IMR-90 (cell line): ENCODE measurements around the gene ALKAL2. TPM values are rescaled to one million over a fixed set of nuclear protein-coding genes. Genes with fewer than 3 reads are reported as not detected.

Experiments used
- ATAC-seq: fragments of 200-7000 bp; cut with Tn5 transposase; 2 replicates; pipeline ENCODE4 v1.9.1; 2020; ENCODE audit warnings: low read depth, mild to moderate bottlenecking, moderate library complexity
- BruUV-seq: library from RNA; stranded (reverse); fragments of 400-500 nt; replicated peaks from 2 replicates; lab custom pipeline; 2021; lab: Mats Ljungman, UMichigan
- CTCF ChIA-PET: fragments of 300-600 bp; formaldehyde crosslinking; extraction: SDS; loops from one replicate; lab custom pipeline; 2021; ENCODE audit warnings: antibody characterized with exemption; lab: Yijun Ruan, JAX
- POLR2A ChIA-PET: fragments of 300-600 bp; sonication (Branson Sonifier 250); formaldehyde crosslinking; loops from one replicate; lab custom pipeline; 2022; ENCODE audit warnings: antibody characterized with exemption; ENCODE audit not compliant: unreplicated experiment; lab: Charles Lee
- DNase-seq: peaks from one replicate; pipeline ENCODE4 v3.0.0; 2013
- H2AFZ ChIP-seq: replicated peaks from 2 replicates; pipeline ENCODE3; 2013; ENCODE audit warnings: low read length, mild to moderate bottlenecking; ENCODE audit not compliant: poor library complexity
- H2AK5ac ChIP-seq: 2 replicates; pipeline ENCODE4 v1.6.1; 2013; ENCODE audit warnings: low read depth, low read length, inconsistent platforms
- H2AK9ac ChIP-seq: replicated peaks from 2 replicates; pipeline ENCODE3; 2013; ENCODE audit warnings: mild to moderate bottlenecking, low read depth, low read length, moderate library complexity; ENCODE audit not compliant: poor library complexity
- H2BK120ac ChIP-seq: 2 replicates; pipeline ENCODE4 v1.6.1; 2013; ENCODE audit warnings: low read depth, low read length, inconsistent platforms
- H2BK15ac ChIP-seq: 3 replicates; pipeline ENCODE4 v1.6.1; 2013; ENCODE audit warnings: low read depth, low read length, inconsistent platforms
- H2BK20ac ChIP-seq: 2 replicates; pipeline ENCODE4 v1.6.1; 2013; ENCODE audit warnings: low read depth, mild to moderate bottlenecking, inconsistent platforms, low read length, moderate library complexity
- H2BK5ac ChIP-seq: 2 replicates; pipeline ENCODE4 v1.6.1; 2013; ENCODE audit warnings: mild to moderate bottlenecking, low read depth, low read length, inconsistent platforms; ENCODE audit not compliant: poor library complexity, severe bottlenecking
- H3K14ac ChIP-seq: replicated peaks from 2 replicates; pipeline ENCODE4 v1.6.1; 2013; ENCODE audit warnings: low read depth, low read length, inconsistent platforms
- H3K18ac ChIP-seq: 2 replicates; pipeline ENCODE4 v1.6.1; 2013; ENCODE audit warnings: low read depth, low read length, control low read depth
- H3K23ac ChIP-seq: 2 replicates; pipeline ENCODE4 v1.6.1; 2013; ENCODE audit warnings: low read depth, low read length, inconsistent platforms
- H3K27ac ChIP-seq: 2 replicates; pipeline ENCODE4 v1.5.1; 2013; ENCODE audit warnings: mild to moderate bottlenecking, control low read depth, low read length; ENCODE audit not compliant: insufficient read depth
- H3K27me3 ChIP-seq: 2 replicates; pipeline ENCODE4 v1.6.1; 2013; ENCODE audit warnings: low read length; ENCODE audit not compliant: control insufficient read depth, insufficient read depth
- H3K36me3 ChIP-seq: 2 replicates; pipeline ENCODE4 v1.6.1; 2013; ENCODE audit warnings: low read length, mixed read lengths; ENCODE audit not compliant: control insufficient read depth, insufficient read depth
- H3K4ac ChIP-seq: 2 replicates; pipeline ENCODE4 v1.6.1; 2013; ENCODE audit warnings: low read depth, low read length, inconsistent platforms
- H3K4me1 ChIP-seq: 2 replicates; pipeline ENCODE4 v1.6.1; 2013; ENCODE audit warnings: low read length, mixed read lengths; ENCODE audit not compliant: control insufficient read depth, insufficient read depth
- H3K4me2 ChIP-seq: 2 replicates; pipeline ENCODE4 v1.6.1; 2013; ENCODE audit warnings: low read depth, mild to moderate bottlenecking, control low read depth, low read length, moderate library complexity
- H3K4me3 ChIP-seq: 2 replicates; pipeline ENCODE4 v1.5.1; 2013; ENCODE audit warnings: low read depth, mild to moderate bottlenecking, control low read depth, low read length, moderate library complexity; ENCODE audit not compliant: insufficient read depth
- H3K56ac ChIP-seq: 2 replicates; pipeline ENCODE4 v1.6.1; 2013; ENCODE audit warnings: low read length, inconsistent platforms; ENCODE audit not compliant: insufficient read depth; ENCODE audit errors: extremely low read depth
- H3K79me1 ChIP-seq, 2 experiments: 2 replicates each; pipeline ENCODE4 v1.6.1; 2013; ENCODE audit warnings: low read length in 2 of 2, inconsistent platforms in 1 of 2, low read depth in 1 of 2
- H3K9ac ChIP-seq: 2 replicates; pipeline ENCODE4 v1.6.1; 2013; ENCODE audit warnings: low read depth, low read length, control low read depth
- H3K9me1 ChIP-seq: 2 replicates; pipeline ENCODE4 v1.6.1; 2013; ENCODE audit warnings: low read length, inconsistent platforms; ENCODE audit not compliant: insufficient read depth
- H3K9me3 ChIP-seq: 2 replicates; pipeline ENCODE4 v1.6.1; 2013; ENCODE audit warnings: low read length; ENCODE audit not compliant: control insufficient read depth, insufficient read depth
- H4K20me1 ChIP-seq: 2 replicates; pipeline ENCODE4 v1.6.1; 2013; ENCODE audit warnings: low read length, inconsistent platforms; ENCODE audit not compliant: insufficient read depth
- H4K5ac ChIP-seq: 2 replicates; pipeline ENCODE4 v1.6.1; 2013; ENCODE audit warnings: mild to moderate bottlenecking, low read depth, low read length, control low read depth
- H4K8ac ChIP-seq, 2 experiments: 2 replicates each; pipeline ENCODE4 v1.6.1; 2013; ENCODE audit warnings: low read depth in 2 of 2, low read length in 2 of 2, control low read depth in 1 of 2, inconsistent platforms in 1 of 2
- H4K91ac ChIP-seq: 2 replicates; pipeline ENCODE4 v1.6.1; 2013; ENCODE audit warnings: low read depth, low read length, inconsistent platforms; ENCODE audit not compliant: insufficient read depth
- BHLHE40 ChIP-seq: fragments of 150-350 bp; IDR thresholded peaks from 2 replicates; pipeline ENCODE4 v1.6.1; 2016; ENCODE audit warnings: mild to moderate bottlenecking, low read depth, low read length
- MAFK ChIP-seq: IDR thresholded peaks from 2 replicates; pipeline ENCODE4 v1.6.1; 2012; ENCODE audit warnings: low read depth, low read length, improper control_type of control experiment
- NFE2L2 ChIP-seq: fragments of 150-350 bp; IDR thresholded peaks from 2 replicates; pipeline ENCODE4 v1.6.1; 2016; ENCODE audit warnings: low read depth, mild to moderate bottlenecking, low read length
- WGBS, 2 experiments: methylation state at CpG; one replicate each; pipeline versions ENCODE4 v1.1.5 to v1.1.7; 2013; ENCODE audit warnings: missing lambda C conversion rate in 2 of 2; ENCODE audit not compliant: insufficient read length in 1 of 2; ENCODE audit errors: extremely low coverage in 2 of 2; 5-methylcytosine and 5-hydroxymethylcytosine counted together
- dilution Hi-C: fragments of 300-500 bp; cut with HindIII; formaldehyde crosslinking; loops from one replicate; pipeline ENCODE4 v1.14.3; 2018; ENCODE audit warnings: low sequenced_read_pairs; ENCODE audit not compliant: unreplicated experiment
- in situ Hi-C: fragments of 300-500 bp; cut with MboI; formaldehyde crosslinking; loops from 3 replicates; pipeline ENCODE4 v1.14.3; 2019; ENCODE audit warnings: low sequenced_read_pairs, inconsistent platforms, mixed read lengths
- intact Hi-C: fragments of 100-400 bp; cut with micrococcal nuclease; formaldehyde crosslinking; loops from 2 replicates; pipeline ENCODE4 v1.10.0; 2022
- polyA plus RNA-seq, 3 experiments: library from polyadenylated mRNA; depleted of rRNA; stranded (reverse); fragments of >200 nt; gene quantifications; 2 replicates each; pipeline ENCODE4 v1.2.3, GENCODE V29; 2012; ENCODE audit warnings: low replicate concordance in 1 of 3
- total RNA-seq: library from RNA; depleted of rRNA; stranded (reverse); fragments of >200 nt; gene quantifications from 2 replicates; pipeline ENCODE4 v1.2.3, GENCODE V29; 2012
- TF ChIP-seq, protein P1 (sequence below): fragments of 150-350 bp; IDR thresholded peaks from 2 replicates; pipeline ENCODE4 v1.6.1; 2016; ENCODE audit warnings: low read depth, mild to moderate bottlenecking, low read length, moderate library complexity, borderline replicate concordance
- TF ChIP-seq, protein P2 (sequence below): fragments of 150-350 bp; IDR thresholded peaks from 2 replicates; pipeline ENCODE4 v1.6.1; 2017; ENCODE audit warnings: mild to moderate bottlenecking, antibody characterized with exemption, low read length, low read depth

ALKAL2 gene
- total and polyA plus RNA-seq, 2 of the 4 experiments (the other 2 are of a cell fraction) = not detected

DNA sequence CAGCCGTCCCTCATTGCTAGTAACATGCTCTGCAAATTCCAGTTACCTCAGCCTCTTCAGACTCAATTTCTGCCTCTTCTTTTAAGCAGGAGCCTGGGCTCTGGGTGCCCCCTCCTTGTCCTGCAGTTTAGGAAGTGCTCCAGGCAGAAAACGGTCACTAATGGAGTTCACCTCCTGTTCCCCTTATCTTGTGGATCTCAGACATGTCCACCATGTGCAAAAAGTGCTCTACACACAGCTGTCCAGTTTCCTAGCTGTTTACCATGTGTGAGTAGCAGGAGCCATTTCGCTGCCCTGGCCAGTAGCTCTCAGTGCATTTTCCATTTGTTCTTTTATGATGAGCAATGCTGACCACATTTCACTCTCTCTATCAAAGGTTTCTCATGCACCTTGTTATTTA is 29.0 kb downstream of the ALKAL2 start (continued):
- TF ChIP-seq, protein P1, sequence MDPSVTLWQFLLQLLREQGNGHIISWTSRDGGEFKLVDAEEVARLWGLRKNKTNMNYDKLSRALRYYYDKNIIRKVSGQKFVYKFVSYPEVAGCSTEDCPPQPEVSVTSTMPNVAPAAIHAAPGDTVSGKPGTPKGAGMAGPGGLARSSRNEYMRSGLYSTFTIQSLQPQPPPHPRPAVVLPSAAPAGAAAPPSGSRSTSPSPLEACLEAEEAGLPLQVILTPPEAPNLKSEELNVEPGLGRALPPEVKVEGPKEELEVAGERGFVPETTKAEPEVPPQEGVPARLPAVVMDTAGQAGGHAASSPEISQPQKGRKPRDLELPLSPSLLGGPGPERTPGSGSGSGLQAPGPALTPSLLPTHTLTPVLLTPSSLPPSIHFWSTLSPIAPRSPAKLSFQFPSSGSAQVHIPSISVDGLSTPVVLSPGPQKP = no peak
- TF ChIP-seq BHLHE40 (no peak), MAFK (no peak)

DNA sequence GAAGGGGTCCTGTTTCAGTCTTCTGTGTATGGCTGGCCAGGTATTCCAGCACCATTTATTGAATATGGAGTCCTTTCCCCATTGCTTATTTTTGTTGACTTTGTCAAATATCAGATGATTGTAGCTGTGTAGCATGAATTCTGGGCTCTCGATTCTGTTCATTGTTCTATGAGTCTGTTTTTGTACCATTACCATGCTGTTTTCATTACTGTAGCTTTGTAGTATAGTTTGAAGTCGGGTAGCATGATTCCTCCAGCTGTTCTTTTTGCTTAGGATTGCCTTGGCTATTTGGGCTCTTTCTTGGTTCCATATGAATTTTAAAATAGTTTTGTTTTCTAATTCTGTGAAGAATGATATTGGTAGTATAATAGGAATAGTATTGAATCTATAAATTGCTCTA is 30.0 kb downstream of the ALKAL2 start:
- H3K79me1 ChIP-seq = peaks cover 8% of the 10 kb centered on the region in 2 experiments; a peak in 3 of 4 replicates
- H3K14ac ChIP-seq = no peak overlapping the region
- no peak overlapping the region for H3K4me2 ChIP-seq
- no peaks in the 10 kb centered on the region for H4K20me1 ChIP-seq
- no peak overlapping the region for H3K27ac ChIP-seq
- TF ChIP-seq MAFK = no peak
- TF ChIP-seq, protein P2, sequence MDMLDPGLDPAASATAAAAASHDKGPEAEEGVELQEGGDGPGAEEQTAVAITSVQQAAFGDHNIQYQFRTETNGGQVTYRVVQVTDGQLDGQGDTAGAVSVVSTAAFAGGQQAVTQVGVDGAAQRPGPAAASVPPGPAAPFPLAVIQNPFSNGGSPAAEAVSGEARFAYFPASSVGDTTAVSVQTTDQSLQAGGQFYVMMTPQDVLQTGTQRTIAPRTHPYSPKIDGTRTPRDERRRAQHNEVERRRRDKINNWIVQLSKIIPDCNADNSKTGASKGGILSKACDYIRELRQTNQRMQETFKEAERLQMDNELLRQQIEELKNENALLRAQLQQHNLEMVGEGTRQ = no peak
- TF ChIP-seq NFE2L2 = no peak
- no peak overlapping the region for H2AFZ ChIP-seq
- H2AK5ac ChIP-seq = no peak overlapping the region
- no peak overlapping the region for H4K5ac ChIP-seq
- no peaks in the 10 kb centered on the region for H3K27me3 ChIP-seq
- no peak overlapping the region for H3K4ac ChIP-seq
- intact Hi-C loops (no loop called here), dilution Hi-C loops (no loop called here), in situ Hi-C loops (no loop called here)
- DNase-seq (no peak), ATAC-seq (no peak)
- no peak overlapping the region for H3K56ac ChIP-seq
- no peak overlapping the region for H3K18ac ChIP-seq
- H2BK20ac ChIP-seq = no peak overlapping the region
- H3K23ac ChIP-seq = no peak overlapping the region
- H3K9me1 ChIP-seq = no peaks in the 10 kb centered on the region; the same call in 1 of the 2 replicates
- peaks cover 5% of the 10 kb centered on the region for H3K4me1 ChIP-seq
- H3K36me3 ChIP-seq = no peaks in the 10 kb centered on the region
- no peak overlapping the region for H2BK120ac ChIP-seq
- POLR2A ChIA-PET = no interaction called here
- CTCF ChIA-PET = interaction anchor here (1.2 kb wide), 1 partner anchor 11 kb away, joined by 3 read pairs; no protein-coding TSS in a partner anchor
- no CpG with 5 or more reads among the region's 2 CpGs for WGBS, 2 experiments
- H2AK9ac ChIP-seq = no peak overlapping the region
- no peak overlapping the region for H3K9ac ChIP-seq
- no TSS peak for BruUV-seq
- H2BK5ac ChIP-seq = no peak overlapping the region
- no peak overlapping the region for H3K4me3 ChIP-seq
- no peak overlapping the region for H4K91ac ChIP-seq
- no peak overlapping the region for H4K8ac ChIP-seq
- H3K9me3 ChIP-seq = no peaks in the 10 kb centered on the region
- no peak overlapping the region for H2BK15ac ChIP-seq
